Loucy (cell line): Measurements from ENCODE around the gene LRRIQ1.
"Not testable (repeated sequence)": the region's sequence is repeated elsewhere in the genome, so short reads cannot be mapped to it uniquely, and the experiment has no call there.

Experiments
- H2AFZ ChIP-seq: fragments of 200-600 bp; sonication (generic); 2 replicates; pipeline ENCODE4 v1.6.0; 2016; ENCODE audit warnings: antibody characterized with exemption, mild to moderate bottlenecking, low read length, moderate library complexity
- H3F3A ChIP-seq: fragments of 200-600 bp; 2 replicates; pipeline ENCODE4 v1.6.0; 2016; ENCODE audit warnings: antibody characterized with exemption, low read depth, mild to moderate bottlenecking
- H3K27me3 ChIP-seq: fragments of 200-600 bp; sonication (generic); 2 replicates; pipeline ENCODE4 v1.6.1; 2014; ENCODE audit warnings: low read length, mild to moderate bottlenecking; ENCODE audit not compliant: insufficient read depth, poor library complexity, severe bottlenecking
- H3K36me3 ChIP-seq: fragments of 200-600 bp; sonication (generic); 2 replicates; pipeline ENCODE4 v1.6.1; 2016; ENCODE audit warnings: low read length; ENCODE audit not compliant: insufficient read depth
- H3K4me1 ChIP-seq: fragments of 200-600 bp; sonication (generic); 2 replicates; pipeline ENCODE4 v1.5.1; 2014; ENCODE audit warnings: low read length, mild to moderate bottlenecking; ENCODE audit not compliant: insufficient read depth, poor library complexity, severe bottlenecking
- H3K4me2 ChIP-seq: fragments of 200-600 bp; sonication (generic); 2 replicates; pipeline ENCODE4 v1.6.0; 2014; ENCODE audit warnings: antibody characterized with exemption, low read length, low read depth, mild to moderate bottlenecking; ENCODE audit not compliant: poor library complexity, severe bottlenecking
- H3K4me3 ChIP-seq: fragments of 200-600 bp; sonication (generic); 2 replicates; pipeline ENCODE4 v1.5.1; 2014; ENCODE audit warnings: low read length, mild to moderate bottlenecking, mixed read lengths; ENCODE audit not compliant: poor library complexity, severe bottlenecking
- H3K79me2 ChIP-seq: fragments of 200-600 bp; sonication (generic); 2 replicates; pipeline ENCODE4 v1.6.1; 2014; ENCODE audit warnings: low read length; ENCODE audit not compliant: insufficient read depth
- H3K9ac ChIP-seq: fragments of 200-600 bp; sonication (generic); 2 replicates; pipeline ENCODE4 v1.6.0; 2014; ENCODE audit warnings: mild to moderate bottlenecking, low read depth, low read length, moderate library complexity; ENCODE audit not compliant: poor library complexity, severe bottlenecking
- H3K9me2 ChIP-seq: fragments of 200-600 bp; sonication (generic); replicated peaks from 2 replicates; pipeline ENCODE4 v1.6.1; 2016; ENCODE audit warnings: low read depth, low read length, mixed read lengths
- H3K9me3 ChIP-seq: fragments of 200-600 bp; sonication (generic); 2 replicates; pipeline ENCODE4 v1.6.1; 2014; ENCODE audit warnings: mild to moderate bottlenecking, antibody characterized with exemption, low read length, low read depth; ENCODE audit not compliant: insufficient read depth
- H4K20me1 ChIP-seq: fragments of 200-600 bp; sonication (generic); 2 replicates; pipeline ENCODE4 v1.6.0; 2014; ENCODE audit warnings: antibody characterized with exemption, low read length, mild to moderate bottlenecking; ENCODE audit not compliant: insufficient read depth, poor library complexity, severe bottlenecking
- CTCF ChIP-seq: fragments of 200-600 bp; sonication (generic); conservative IDR thresholded peaks from 2 replicates; pipeline ENCODE4 v1.5.1; 2014; ENCODE audit warnings: mild to moderate bottlenecking, antibody characterized with exemption, low read length
- EZH2phosphoT487 ChIP-seq: fragments of 200-600 bp; IDR thresholded peaks from 2 replicates; pipeline ENCODE4 v1.6.1; 2018; ENCODE audit warnings: antibody characterized with exemption, mild to moderate bottlenecking, moderate library complexity, borderline replicate concordance

LRRIQ1 gene

GRCh38 chr12:85188619-85189018, 152.5 kb downstream of the LRRIQ1 start:
- H3K9me3 ChIP-seq = no peaks in the 10 kb centered on the region
- H2AFZ ChIP-seq = no peak overlapping the region
- H3K36me3 ChIP-seq = no peaks in the 10 kb centered on the region
- H3K9ac ChIP-seq = no peak overlapping the region
- H3K79me2 ChIP-seq = no peaks in the 10 kb centered on the region
- H3K4me3 ChIP-seq = no peak overlapping the region
- no peaks in the 10 kb centered on the region for H3K9me2 ChIP-seq
- H3K4me1 ChIP-seq = no peaks in the 10 kb centered on the region
- H3F3A ChIP-seq = no peaks in the 10 kb centered on the region
- H4K20me1 ChIP-seq = no peaks in the 10 kb centered on the region
- no peaks in the 10 kb centered on the region for H3K27me3 ChIP-seq
- no peak for TF ChIP-seq CTCF
- TF ChIP-seq EZH2phosphoT487 = no peak
- no peak overlapping the region for H3K4me2 ChIP-seq

GRCh38 chr12:85190728-85191127, 154.6 kb downstream of the LRRIQ1 start:
- no peaks in the 10 kb centered on the region for H4K20me1 ChIP-seq
- no peaks in the 10 kb centered on the region for H3F3A ChIP-seq
- no peak overlapping the region for H3K4me3 ChIP-seq
- H3K4me2 ChIP-seq = no peak overlapping the region
- H2AFZ ChIP-seq = no peak overlapping the region
- no peaks in the 10 kb centered on the region for H3K4me1 ChIP-seq
- no peaks in the 10 kb centered on the region for H3K79me2 ChIP-seq
- H3K9me2 ChIP-seq = no peaks in the 10 kb centered on the region
- H3K27me3 ChIP-seq = no peaks in the 10 kb centered on the region
- no peak overlapping the region for H3K9ac ChIP-seq
- no peak for TF ChIP-seq EZH2phosphoT487
- TF ChIP-seq CTCF = no peak
- no peaks in the 10 kb centered on the region for H3K36me3 ChIP-seq
- H3K9me3 ChIP-seq = no peaks in the 10 kb centered on the region

- H3K4me2 ChIP-seq, H3K36me3 ChIP-seq, H3K9me3 ChIP-seq, H4K20me1 ChIP-seq, H3K9ac ChIP-seq, H3K4me1 ChIP-seq, H3K27me3 ChIP-seq, H2AFZ ChIP-seq, H3K79me2 ChIP-seq, H3K9me2 ChIP-seq, H3K4me3 ChIP-seq, H3F3A ChIP-seq: not testable (repeated sequence)
Observed at GRCh38 chr12:85203809-85204208, 167.7 kb downstream of the LRRIQ1 start.

- Histone ChIP-seq H3K9me3 (no peaks in the 10 kb centered on the region), H3K36me3 (no peaks in the 10 kb centered on the region), H3K4me3 (no peak overlapping the region), H3K27me3 (no peaks in the 10 kb centered on the region), H3K79me2 (no peaks in the 10 kb centered on the region), H3K4me2 (no peak overlapping the region), H3F3A (no peaks in the 10 kb centered on the region), H3K9ac (no peak overlapping the region), H4K20me1 (no peaks in the 10 kb centered on the region), H3K9me2 (no peaks in the 10 kb centered on the region), H3K4me1 (no peaks in the 10 kb centered on the region), H2AFZ (no peak overlapping the region)
- TF ChIP-seq EZH2phosphoT487 = no peak
- no peak for TF ChIP-seq CTCF
Observed at GRCh38 chr12:85206543-85206942, 170.4 kb downstream of the LRRIQ1 start.

GRCh38 chr12:85224339-85224738, 188.2 kb downstream of the LRRIQ1 start:
- not testable (repeated sequence) for H3K4me3 ChIP-seq, H3K27me3 ChIP-seq, H4K20me1 ChIP-seq, H3K9me2 ChIP-seq, H3K36me3 ChIP-seq, H3K79me2 ChIP-seq, H2AFZ ChIP-seq, H3K9me3 ChIP-seq, H3K9ac ChIP-seq, H3K4me2 ChIP-seq, H3K4me1 ChIP-seq, H3F3A ChIP-seq
